RWPE1 (cell line): Measurements from ENCODE around the gene ACSF3.

Experiments
- CTCF ChIA-PET: fragments of 350-600 bp; sonication (Branson Sonifier 250); formaldehyde crosslinking; extraction: SDS; loops from one replicate; lab custom pipeline; 2021; lab: Yijun Ruan, JAX
- POLR2A ChIA-PET: fragments of 400-600 bp; formaldehyde crosslinking; extraction: SDS; loops from one replicate; lab custom pipeline; 2020; ENCODE audit warnings: antibody characterized with exemption; ENCODE audit not compliant: low non-redundant PET; lab: Yijun Ruan, JAX
- DNase-seq: peaks from one replicate; pipeline ENCODE4 v3.0.0; 2012; ENCODE audit warnings: low spot score
- H3K27ac ChIP-seq: fragments of 450-650 bp; 2 replicates; pipeline ENCODE4 v1.5.1; 2017
- CTCF ChIP-seq: fragments of 450-650 bp; conservative IDR thresholded peaks from 2 replicates; pipeline ENCODE4 v1.5.1; 2017; ENCODE audit warnings: low read depth, mild to moderate bottlenecking

The ACSF3 gene

GRCh38 chr16:89154390-89155183, 60.9 kb downstream of the ACSF3 start:
- ChIA-PET CTCF (no interaction called here), POLR2A (no interaction called here)
- TF ChIP-seq CTCF: no peak
- H3K27ac ChIP-seq: peak overlapping the region; percentile 44
- DNase-seq: no peak

GRCh38 chr16:89155184-89155679, 61.6 kb downstream of the ACSF3 start:
- no peak for TF ChIP-seq CTCF
- CTCF ChIA-PET: interaction anchor here (1.9 kb wide), 1 partner anchor 12 kb away, joined by 9 read pairs; no protein-coding TSS in a partner anchor
- POLR2A ChIA-PET: no interaction called here
- DNase-seq: no peak
- H3K27ac ChIP-seq: peak overlapping the region; percentile 44

GRCh38 chr16:89155851-89156739, 62.4 kb downstream of the ACSF3 start:
- no peak for DNase-seq
- POLR2A ChIA-PET: no interaction called here
- no peak overlapping the region for H3K27ac ChIP-seq
- CTCF ChIA-PET: interaction anchor here (0.6 to 1.9 kb wide), 3 partner anchors 11 to 344 kb away, joined by 3 to 9 read pairs (median 3); no protein-coding TSS in a partner anchor
- TF ChIP-seq CTCF: no peak

GRCh38 chr16:89156740-89157645, 63.3 kb downstream of the ACSF3 start:
- H3K27ac ChIP-seq: no peak overlapping the region
- TF ChIP-seq CTCF: no peak
- DNase-seq: no peak
- ChIA-PET POLR2A (no interaction called here), CTCF (interaction anchor here (0.7 to 1.9 kb wide), 2 partner anchors 10 to 21 kb away, joined by 3 to 9 read pairs; no protein-coding TSS in a partner anchor)

GRCh38 chr16:89157778-89158177, 64.1 kb downstream of the ACSF3 start:
- DNase-seq: no peak
- no peak for TF ChIP-seq CTCF
- CTCF ChIA-PET: no interaction called here
- POLR2A ChIA-PET: no interaction called here
- H3K27ac ChIP-seq: no peak overlapping the region
